ENCODE data around the gene ICAM4.

The ICAM4 gene

DNA sequence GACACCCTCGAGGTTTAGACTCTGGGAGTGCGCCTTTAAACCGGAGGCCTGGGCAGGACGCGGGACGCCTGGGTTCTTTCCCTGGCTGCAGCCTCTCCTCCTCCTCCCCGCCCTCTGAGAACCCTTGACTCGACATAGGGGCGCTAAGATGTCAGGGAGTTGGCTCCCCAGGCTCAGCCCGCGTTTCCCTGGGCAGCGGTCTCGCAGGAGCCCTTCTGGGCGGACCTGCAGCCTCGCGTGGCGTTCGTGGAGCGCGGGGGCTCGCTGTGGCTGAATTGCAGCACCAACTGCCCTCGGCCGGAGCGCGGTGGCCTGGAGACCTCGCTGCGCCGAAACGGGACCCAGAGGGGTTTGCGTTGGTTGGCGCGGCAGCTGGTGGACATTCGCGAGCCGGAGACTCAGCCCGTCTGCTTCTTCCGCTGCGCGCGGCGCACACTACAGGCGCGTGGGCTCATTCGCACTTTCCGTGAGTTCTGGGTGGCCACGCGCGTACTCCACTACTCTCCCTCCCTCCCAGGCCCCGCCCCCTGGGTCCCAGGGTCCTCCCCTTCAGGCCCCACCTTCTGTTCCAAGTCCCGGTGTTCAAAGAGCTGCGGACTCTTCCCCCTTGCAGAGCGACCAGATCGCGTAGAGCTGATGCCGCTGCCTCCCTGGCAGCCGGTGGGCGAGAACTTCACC, 4.3 kb downstream of the ICAM4 start:
- in situ Hi-C loops (cut with MboI; ENCODE audit: low pct_unique_long_range_greater_than_20kb, low sequenced_read_pairs, unreplicated experiment), result no loop called here
- no peak for TF ChIP-seq CTCF (IDR thresholded peaks at IDR 0.05; ENCODE audit: extremely low read depth, insufficient read depth, missing control alignments)
- DNase-seq (ENCODE audit: low spot score), result peak; percentile 66

DNA sequence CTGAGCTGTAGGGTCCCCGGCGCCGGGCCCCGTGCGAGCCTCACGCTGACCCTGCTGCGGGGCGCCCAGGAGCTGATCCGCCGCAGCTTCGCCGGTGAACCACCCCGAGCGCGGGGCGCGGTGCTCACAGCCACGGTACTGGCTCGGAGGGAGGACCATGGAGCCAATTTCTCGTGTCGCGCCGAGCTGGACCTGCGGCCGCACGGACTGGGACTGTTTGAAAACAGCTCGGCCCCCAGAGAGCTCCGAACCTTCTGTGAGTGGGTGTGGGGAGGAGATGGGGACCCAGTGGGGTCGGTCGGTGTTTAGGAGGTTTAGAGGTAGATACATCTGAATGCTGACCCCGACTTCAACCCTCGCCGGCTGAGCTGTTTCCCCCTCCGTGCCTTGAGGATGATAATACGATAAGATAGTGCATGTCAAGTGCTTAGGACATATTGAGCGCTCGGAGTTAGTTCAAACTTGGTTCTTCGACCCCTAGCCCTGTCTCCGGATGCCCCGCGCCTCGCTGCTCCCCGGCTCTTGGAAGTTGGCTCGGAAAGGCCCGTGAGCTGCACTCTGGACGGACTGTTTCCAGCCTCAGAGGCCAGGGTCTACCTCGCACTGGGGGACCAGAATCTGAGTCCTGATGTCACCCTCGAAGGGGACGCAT, 4.9 kb downstream of the ICAM4 start:
- no peak for TF ChIP-seq CTCF (IDR thresholded peaks at IDR 0.05; ENCODE audit: extremely low read depth, insufficient read depth, missing control alignments)
- in situ Hi-C loops (cut with MboI; ENCODE audit: low pct_unique_long_range_greater_than_20kb, low sequenced_read_pairs, unreplicated experiment), result no loop called here
- DNase-seq (ENCODE audit: low spot score), result no peak

DNA sequence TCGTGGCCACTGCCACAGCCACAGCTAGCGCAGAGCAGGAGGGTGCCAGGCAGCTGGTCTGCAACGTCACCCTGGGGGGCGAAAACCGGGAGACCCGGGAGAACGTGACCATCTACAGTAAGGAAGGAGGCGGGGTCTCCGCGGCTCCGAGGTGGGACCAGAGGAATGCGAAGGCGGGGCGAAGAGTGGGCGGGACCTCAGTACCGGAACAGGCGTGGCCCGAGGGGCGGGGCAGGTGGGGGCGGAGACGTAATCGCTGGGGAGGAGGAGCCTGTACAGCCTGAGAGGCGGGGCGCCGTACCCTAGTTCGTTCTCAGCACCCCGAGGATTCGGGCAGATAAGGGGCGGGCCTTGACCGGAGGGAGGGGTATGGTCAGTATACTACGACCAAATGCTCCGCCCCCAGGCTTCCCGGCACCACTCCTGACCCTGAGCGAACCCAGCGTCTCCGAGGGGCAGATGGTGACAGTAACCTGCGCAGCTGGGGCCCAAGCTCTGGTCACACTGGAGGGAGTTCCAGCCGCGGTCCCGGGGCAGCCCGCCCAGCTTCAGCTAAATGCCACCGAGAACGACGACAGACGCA, 5.5 kb downstream of the ICAM4 start:
- peak; percentile 91 for DNase-seq (ENCODE audit: low spot score)
- in situ Hi-C loops (cut with MboI; ENCODE audit: low pct_unique_long_range_greater_than_20kb, low sequenced_read_pairs, unreplicated experiment), result no loop called here

DNA sequence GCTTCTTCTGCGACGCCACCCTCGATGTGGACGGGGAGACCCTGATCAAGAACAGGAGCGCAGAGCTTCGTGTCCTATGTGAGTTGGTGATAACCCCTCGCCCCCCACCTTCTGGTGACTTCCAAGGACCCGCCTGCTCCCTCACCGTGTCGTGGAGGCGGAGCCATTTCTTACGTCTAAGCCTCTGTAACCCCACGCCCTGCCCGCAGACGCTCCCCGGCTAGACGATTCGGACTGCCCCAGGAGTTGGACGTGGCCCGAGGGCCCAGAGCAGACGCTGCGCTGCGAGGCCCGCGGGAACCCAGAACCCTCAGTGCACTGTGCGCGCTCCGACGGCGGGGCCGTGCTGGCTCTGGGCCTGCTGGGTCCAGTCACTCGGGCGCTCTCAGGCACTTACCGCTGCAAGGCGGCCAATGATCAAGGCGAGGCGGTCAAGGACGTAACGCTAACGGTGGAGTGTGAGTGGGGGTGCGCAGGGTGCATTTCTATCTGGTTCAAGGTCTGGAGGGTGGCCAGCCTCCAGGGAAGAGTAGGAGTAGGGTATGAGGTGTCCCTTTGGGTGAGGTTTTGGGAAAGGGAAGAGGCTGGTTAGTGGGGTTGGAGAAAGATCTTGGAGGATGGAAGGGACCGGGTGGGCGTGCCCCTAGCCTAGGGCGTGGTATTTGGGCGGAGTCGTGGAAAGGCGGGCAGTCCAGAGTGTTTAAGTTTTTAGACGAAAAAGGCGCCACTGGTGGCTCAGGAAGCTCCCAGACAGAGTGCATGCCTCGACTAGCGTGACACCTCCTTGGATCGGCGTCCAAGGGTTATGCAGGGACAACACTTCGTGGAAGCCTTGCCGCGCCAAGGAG, 6.3 kb downstream of the ICAM4 start:
- no peak for TF ChIP-seq CTCF (IDR thresholded peaks at IDR 0.05; ENCODE audit: extremely low read depth, insufficient read depth, missing control alignments)
- in situ Hi-C loops (cut with MboI; ENCODE audit: low pct_unique_long_range_greater_than_20kb, low sequenced_read_pairs, unreplicated experiment), result no loop called here
- no peak for DNase-seq (ENCODE audit: low spot score)

More for the DNA sequence above, 5.5 kb downstream of the ICAM4 start:
- TF ChIP-seq CTCF (IDR thresholded peaks at IDR 0.05; ENCODE audit: extremely low read depth, insufficient read depth, missing control alignments), result no peak

DNA sequence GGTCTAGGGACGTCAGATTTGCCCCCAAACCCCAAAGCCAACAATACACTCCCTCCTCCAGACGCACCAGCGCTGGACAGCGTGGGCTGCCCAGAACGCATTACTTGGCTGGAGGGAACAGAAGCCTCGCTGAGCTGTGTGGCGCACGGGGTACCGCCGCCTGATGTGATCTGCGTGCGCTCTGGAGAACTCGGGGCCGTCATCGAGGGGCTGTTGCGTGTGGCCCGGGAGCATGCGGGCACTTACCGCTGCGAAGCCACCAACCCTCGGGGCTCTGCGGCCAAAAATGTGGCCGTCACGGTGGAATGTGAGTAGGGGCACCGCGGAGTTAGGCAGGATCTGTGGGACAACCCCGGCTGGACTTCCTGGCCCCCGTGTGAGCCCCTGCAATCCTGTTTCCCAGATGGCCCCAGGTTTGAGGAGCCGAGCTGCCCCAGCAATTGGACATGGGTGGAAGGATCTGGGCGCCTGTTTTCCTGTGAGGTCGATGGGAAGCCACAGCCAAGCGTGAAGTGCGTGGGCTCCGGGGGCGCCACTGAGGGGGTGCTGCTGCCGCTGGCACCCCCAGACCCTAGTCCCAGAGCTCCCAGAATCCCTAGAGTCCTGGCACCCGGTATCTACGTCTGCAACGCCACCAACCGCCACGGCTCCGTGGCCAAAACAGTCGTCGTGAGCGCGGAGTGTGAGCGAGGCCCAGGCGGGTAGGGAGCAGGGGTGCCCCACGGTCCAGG, 7.0 kb downstream of the ICAM4 start:
- DNase-seq (ENCODE audit: low spot score), result no peak
- TF ChIP-seq CTCF (IDR thresholded peaks at IDR 0.05; ENCODE audit: extremely low read depth, insufficient read depth, missing control alignments), result no peak
- in situ Hi-C loops (cut with MboI; ENCODE audit: low pct_unique_long_range_greater_than_20kb, low sequenced_read_pairs, unreplicated experiment), result no loop called here

GRCh38 chr19:10294368-10294697, 7.6 kb downstream of the ICAM4 start:
- TF ChIP-seq CTCF (IDR thresholded peaks at IDR 0.05; ENCODE audit: extremely low read depth, insufficient read depth, missing control alignments), result no peak
- in situ Hi-C loops (cut with MboI; ENCODE audit: low pct_unique_long_range_greater_than_20kb, low sequenced_read_pairs, unreplicated experiment), result no loop called here
- DNase-seq (ENCODE audit: low spot score), result no peak
